Endothelial cell of umbilical vein (primary cell): ENCODE measurements around the gene LPP. TPM values are rescaled to one million over a fixed set of nuclear protein-coding genes. Genes with fewer than 3 reads are reported as not detected.

Experiments
- BruUV-seq: library from RNA; stranded (reverse); fragments of 400-500 nt; replicated peaks from 2 replicates; lab custom pipeline; 2021; lab: Mats Ljungman, UMichigan
- CTCF ChIA-PET: fragments of 300-600, 350-600 bp; sonication (Branson Sonifier 250); formaldehyde crosslinking; loops from one replicate; lab custom pipeline; 2021; ENCODE audit warnings: antibody characterized with exemption, inconsistent platforms; lab: Charles Lee
- POLR2A ChIA-PET: fragments of 300-600, 350-600 bp; sonication (Branson Sonifier 250); formaldehyde crosslinking; loops from one replicate; lab custom pipeline; 2021; ENCODE audit warnings: antibody characterized with exemption, inconsistent platforms; lab: Charles Lee
- DNase-seq: peaks from one replicate; pipeline ENCODE4 v3.0.0-alpha.2; 2011; ENCODE audit warnings: low read depth, low spot score
- FAIRE-seq: peaks from 2 replicates; lab custom pipeline; 2011; peaks lifted over from hg19 to GRCh38; lab: Jason Lieb, UNC
- H2AFZ ChIP-seq: 2 replicates; pipeline ENCODE4 v1.6.0; 2012; ENCODE audit warnings: low read depth, low read length, control low read depth, inconsistent platforms
- H3K27ac ChIP-seq: 2 replicates; pipeline ENCODE4 v1.5.1; 2011; ENCODE audit warnings: low read depth, mild to moderate bottlenecking, control low read depth, low read length, moderate library complexity; ENCODE audit not compliant: insufficient read depth
- H3K27me3 ChIP-seq, 2 experiments: 2 replicates each; pipeline versions ENCODE4 v1.6.0 to v1.6.1; 2011; ENCODE audit warnings: low read length in 2 of 2, mixed read lengths in 1 of 2; ENCODE audit not compliant: control insufficient read depth in 2 of 2, insufficient read depth in 2 of 2
- H3K36me3 ChIP-seq, 2 experiments: 2 replicates in 1 of 2; 3 replicates in 1 of 2; pipeline ENCODE4 v1.5.1; 2011; ENCODE audit warnings: low read length in 2 of 2, mild to moderate bottlenecking in 1 of 2, moderate library complexity in 1 of 2; ENCODE audit not compliant: control insufficient read depth in 2 of 2, insufficient read depth in 2 of 2; ENCODE audit errors: extremely low read depth in 1 of 2
- H3K4me1 ChIP-seq: 3 replicates; pipeline ENCODE4 v1.5.1; 2011; ENCODE audit warnings: mild to moderate bottlenecking, low read length; ENCODE audit not compliant: control insufficient read depth, insufficient read depth; ENCODE audit errors: extremely low read depth
- H3K4me2 ChIP-seq: 2 replicates; pipeline ENCODE4 v1.6.1; 2011; ENCODE audit warnings: low read length, control low read depth, mixed read lengths; ENCODE audit not compliant: insufficient read depth
- H3K4me3 ChIP-seq, 3 experiments: fragments of 200-600 bp in 1 of 3; sonication (generic), shearing (Covaris generic) in 1 of 3; replicated peaks in 1 of 3; 2 replicates each; pipeline ENCODE4 v1.5.1; 2011 to 2016; ENCODE audit warnings: control low read depth in 3 of 3, low read length in 3 of 3, mild to moderate bottlenecking in 2 of 3, inconsistent platforms in 1 of 3, low read depth in 1 of 3, moderate library complexity in 1 of 3; ENCODE audit not compliant: insufficient read depth in 1 of 3
- H3K79me2 ChIP-seq: 2 replicates; pipeline ENCODE4 v1.6.0; 2012; ENCODE audit warnings: low read length, inconsistent platforms; ENCODE audit not compliant: control insufficient read depth, insufficient read depth
- H3K9ac ChIP-seq: replicated peaks from 2 replicates; pipeline ENCODE3; 2011; ENCODE audit warnings: low read length, control low read depth; ENCODE audit not compliant: insufficient read depth; ENCODE audit errors: extremely low read depth
- H3K9me1 ChIP-seq: replicated peaks from 3 replicates; pipeline ENCODE4 v1.6.0; 2011; ENCODE audit warnings: mild to moderate bottlenecking, low read length; ENCODE audit not compliant: control insufficient read depth, insufficient read depth; ENCODE audit errors: extremely low read depth
- H3K9me3 ChIP-seq: replicated peaks from 2 replicates; pipeline ENCODE4 v1.5.1; 2012; ENCODE audit warnings: low read length, inconsistent platforms; ENCODE audit not compliant: control insufficient read depth, insufficient read depth
- H4K20me1 ChIP-seq: replicated peaks from 2 replicates; pipeline ENCODE3; 2011; ENCODE audit warnings: mild to moderate bottlenecking, low read length; ENCODE audit not compliant: control insufficient read depth, insufficient read depth; ENCODE audit errors: extremely low read depth
- CTCF ChIP-seq, 2 donors: IDR thresholded peaks; 1 replicate in 1 of 2; 2 replicates in 1 of 2; pipeline ENCODE4 v1.5.1; 2011; ENCODE audit warnings: low read length in 2 of 2, mild to moderate bottlenecking in 2 of 2, moderate library complexity in 2 of 2, control low read depth in 1 of 2, inconsistent platforms in 1 of 2, low read depth in 1 of 2; ENCODE audit not compliant: insufficient read depth in 1 of 2; ENCODE audit errors: extremely low read depth in 1 of 2
- EZH2 ChIP-seq: IDR thresholded peaks from 2 replicates; pipeline ENCODE4 v1.6.1; 2012; ENCODE audit warnings: borderline replicate concordance, low read depth, mild to moderate bottlenecking, moderate library complexity, low read length, inconsistent platforms; ENCODE audit not compliant: severe bottlenecking
- FOS ChIP-seq: IDR thresholded peaks from 2 replicates; pipeline ENCODE4 v1.6.1; 2011; ENCODE audit warnings: mild to moderate bottlenecking, low read length, moderate library complexity, borderline replicate concordance; ENCODE audit not compliant: insufficient read depth
- GATA2 ChIP-seq: IDR thresholded peaks from 2 replicates; pipeline ENCODE4 v1.7.0; 2011; ENCODE audit warnings: low read depth, mild to moderate bottlenecking, moderate library complexity, mixed read lengths, low read length; ENCODE audit not compliant: insufficient read length, insufficient read depth
- JUN ChIP-seq: IDR thresholded peaks from 2 replicates; pipeline ENCODE4 v1.6.1; 2011; ENCODE audit warnings: borderline replicate concordance, low read depth; ENCODE audit not compliant: insufficient read length, insufficient read depth
- MAX ChIP-seq: IDR thresholded peaks from 2 replicates; pipeline ENCODE4 v1.6.1; 2011; ENCODE audit not compliant: insufficient read depth, insufficient read length
- MYC ChIP-seq: IDR thresholded peaks from one replicate; pipeline ENCODE4 v1.6.1; 2011; ENCODE audit warnings: mild to moderate bottlenecking, low read depth, low read length
- POLR2A ChIP-seq: IDR thresholded peaks from 2 replicates; pipeline ENCODE4 v1.6.1; 2012; ENCODE audit warnings: low read depth, mild to moderate bottlenecking, control low read depth, low read length
- POLR2AphosphoS5 ChIP-seq: IDR thresholded peaks from 2 replicates; pipeline ENCODE4 v1.6.1; 2012; ENCODE audit warnings: low read depth, mild to moderate bottlenecking, control low read depth, low read length, moderate library complexity; ENCODE audit not compliant: insufficient read depth
- dilution Hi-C: fragments of 300-500 bp; cut with MboI; formaldehyde crosslinking; loops from one replicate; pipeline ENCODE4 v1.15.0; 2019; ENCODE audit warnings: low sequenced_read_pairs; ENCODE audit not compliant: extremely low pct_ligation_motif_present
- intact Hi-C: fragments of 100-400 bp; cut with micrococcal nuclease; formaldehyde crosslinking; loops from one replicate; pipeline ENCODE4 v1.10.0; 2022
- polyA plus RNA-seq, 4 experiments: library from polyadenylated mRNA; depleted of rRNA in 3 of 4; stranded (reverse) in 3 of 4; unstranded in 1 of 4; fragments of >200 nt; gene quantifications; 2 replicates each; pipeline versions ENCODE4 v1.2.1 to v1.2.3, GENCODE V29; 2011 to 2012; ENCODE audit warnings: missing spikeins in 1 of 4
- total RNA-seq: library from RNA; stranded (reverse); gene quantifications from 2 replicates; pipeline ENCODE4 v1.2.3, GENCODE V29; 2021

The LPP gene
- total and polyA plus RNA-seq, 2 donors (not counting 3 experiments of a cell fraction or from before 2014, with no cell fraction given) = 16.9 to 153 TPM

- no TSS peak for BruUV-seq
- FAIRE-seq = no peak
- Histone ChIP-seq H3K4me1 (peaks cover 2% of the 10 kb centered on the region), H3K4me2 (no peak overlapping the region), H3K9me3 (no peaks in the 10 kb centered on the region), H2AFZ (no peak overlapping the region), H3K79me2 (peaks cover 13% of the 10 kb centered on the region), H4K20me1 (no peaks in the 10 kb centered on the region), H3K4me3 (no peak overlapping the region), H3K36me3 (no peaks in the 10 kb centered on the region), H3K27ac (no peak overlapping the region), H3K9me1 (no peaks in the 10 kb centered on the region), H3K9ac (no peak overlapping the region), H3K27me3 (no peaks in the 10 kb centered on the region)
- TF ChIP-seq JUN (no peak), MYC (no peak), CTCF (IDR thresholded peaks at IDR 0.05; ENCODE audit: extremely low read depth in 1 of 2, insufficient read depth in 1 of 2, low read depth in 1 of 2, low read length in 2 of 2) (no peak), MAX (no peak), GATA2 (no peak), POLR2A (no peak), EZH2 (no peak), POLR2AphosphoS5 (no peak), FOS (no peak)
- DNase-seq = no peak
- ChIA-PET POLR2A (no interaction called here), CTCF (interaction anchor here (1.2 kb wide), 1 partner anchor 115 kb away, joined by 3 read pairs; no protein-coding TSS in a partner anchor)
- intact Hi-C loops (no loop called here), dilution Hi-C loops (no loop called here)
Measured at GRCh38 chr3:188248036-188248561, 94.1 kb downstream of the LPP start.
